GM12878 (cell line): ENCODE results near the gene SMG5. TPM values are rescaled to one million over a fixed set of nuclear protein-coding genes. Genes with fewer than 3 reads are reported as not detected.

Experiments
- CBFB ChIP-seq: IDR thresholded peaks from 2 replicates; pipeline ENCODE4 v1.6.1; 2016; ENCODE audit warnings: antibody characterized with exemption, low read depth
- CBX5 ChIP-seq: sonication (generic); IDR thresholded peaks from 2 replicates; pipeline ENCODE4 v1.6.1; 2016; ENCODE audit warnings: low read depth, moderate library complexity, mild to moderate bottlenecking, inconsistent platforms
- FOXM1 ChIP-seq: IDR thresholded peaks from 2 replicates; pipeline ENCODE4 v1.6.1; 2012; ENCODE audit warnings: low read depth, mild to moderate bottlenecking, inconsistent platforms, low read length, moderate library complexity
- GABPA ChIP-seq: IDR thresholded peaks from 2 replicates; pipeline ENCODE4 v1.6.1; 2014; ENCODE audit warnings: antibody characterized with exemption, low read depth, mild to moderate bottlenecking, inconsistent platforms
- IRF5 ChIP-seq: fragments of 450-650 bp; IDR thresholded peaks from 2 replicates; pipeline ENCODE4 v1.6.1; 2017; ENCODE audit warnings: borderline replicate concordance
- LARP7 ChIP-seq: fragments of 450-650 bp; IDR thresholded peaks from 2 replicates; pipeline ENCODE4 v1.6.1; 2017; ENCODE audit warnings: mild to moderate bottlenecking
- MEF2A ChIP-seq: IDR thresholded peaks from 2 replicates; pipeline ENCODE4 v1.6.1; 2011; ENCODE audit warnings: low read depth, mild to moderate bottlenecking, low read length, moderate library complexity; ENCODE audit not compliant: insufficient read depth
- NBN ChIP-seq: fragments of 450-650 bp; IDR thresholded peaks from 2 replicates; pipeline ENCODE4 v1.6.1; 2016
- NFXL1 ChIP-seq: fragments of 450-650 bp; IDR thresholded peaks from 2 replicates; pipeline ENCODE4 v1.6.1; 2017; ENCODE audit warnings: antibody characterized with exemption, mild to moderate bottlenecking, borderline replicate concordance
- NFYA ChIP-seq: IDR thresholded peaks from 2 replicates; pipeline ENCODE4 v1.6.1; 2011; ENCODE audit warnings: low read depth, mild to moderate bottlenecking, low read length, improper control_type of control experiment, borderline replicate concordance
- RUNX3 ChIP-seq: IDR thresholded peaks from 2 replicates; pipeline ENCODE4 v1.6.1; 2012; ENCODE audit warnings: low read length, inconsistent platforms
- SREBF2 ChIP-seq: IDR thresholded peaks from 2 replicates; pipeline ENCODE4 v1.6.1; 2012; ENCODE audit warnings: mild to moderate bottlenecking, low read length
- TCF3 ChIP-seq: IDR thresholded peaks from 2 replicates; pipeline ENCODE4 v1.6.1; 2012; ENCODE audit warnings: low read depth, mild to moderate bottlenecking, low read length, borderline replicate concordance; ENCODE audit not compliant: insufficient read depth
- ZBTB33 ChIP-seq: fragments of 450-650 bp; IDR thresholded peaks from 2 replicates; pipeline ENCODE4 v1.6.1; 2017; ENCODE audit warnings: mild to moderate bottlenecking
- ZNF622 ChIP-seq: fragments of 450-650 bp; IDR thresholded peaks from 2 replicates; pipeline ENCODE4 v1.6.1; 2017; ENCODE audit warnings: mild to moderate bottlenecking, inconsistent platforms
- polyA plus RNA-seq, 11 experiments: library from polyadenylated mRNA; depleted of rRNA in 4 of 11; unstranded in 6 of 11; stranded (reverse) in 5 of 11; fragments of >200 nt; fragmentation: Nextera tagmentation in 4 of 11; fragmentation: Illumina TruSeq in 1 of 11; extraction: Ambion mirVana in 4 of 11; extraction: Trizol in 1 of 11; gene quantifications; 1 replicate in 1 of 11; 2 replicates in 10 of 11; pipeline versions ENCODE4 v1.2.1 to v1.2.3, GENCODE V29; 2011 to 2016; ENCODE audit warnings: inconsistent platforms in 2 of 11, missing spikeins in 2 of 11, low read depth in 1 of 11
- total RNA-seq, 4 experiments: library from RNA; depleted of rRNA in 3 of 4; stranded (reverse); fragments of >200 nt in 3 of 4; fragmentation: Illumina TruSeq in 1 of 4; extraction: Trizol in 1 of 4; gene quantifications; 2 replicates each; pipeline versions ENCODE4 v1.2.1 to v1.2.3, GENCODE V29; 2013 to 2021
- TF ChIP-seq, protein P1 (sequence below): fragments of 450-650 bp; IDR thresholded peaks from 2 replicates; pipeline ENCODE4 v1.6.1; 2016; ENCODE audit warnings: mild to moderate bottlenecking
- TF ChIP-seq, protein P2 (sequence below): IDR thresholded peaks from 2 replicates; pipeline ENCODE4 v1.6.1; 2012; ENCODE audit warnings: mild to moderate bottlenecking, low read depth, low read length
- TF ChIP-seq, protein P3 (sequence below): fragments of 150-350 bp; IDR thresholded peaks from 2 replicates; pipeline ENCODE4 v1.6.1; 2014; ENCODE audit warnings: mild to moderate bottlenecking, low read depth, low read length

SMG5 gene
- total and polyA plus RNA-seq, 10 of the 15 experiments (the other 5 are each of a cell fraction or from before 2014, with no cell fraction given) = 0.76 to 61.5 (median 48.8) TPM

GRCh38 chr1:156295391-156295947 is 12.8 kb upstream of the SMG5 start, which contains the start of gene GLMP (continued):
- TF ChIP-seq, protein P1, sequence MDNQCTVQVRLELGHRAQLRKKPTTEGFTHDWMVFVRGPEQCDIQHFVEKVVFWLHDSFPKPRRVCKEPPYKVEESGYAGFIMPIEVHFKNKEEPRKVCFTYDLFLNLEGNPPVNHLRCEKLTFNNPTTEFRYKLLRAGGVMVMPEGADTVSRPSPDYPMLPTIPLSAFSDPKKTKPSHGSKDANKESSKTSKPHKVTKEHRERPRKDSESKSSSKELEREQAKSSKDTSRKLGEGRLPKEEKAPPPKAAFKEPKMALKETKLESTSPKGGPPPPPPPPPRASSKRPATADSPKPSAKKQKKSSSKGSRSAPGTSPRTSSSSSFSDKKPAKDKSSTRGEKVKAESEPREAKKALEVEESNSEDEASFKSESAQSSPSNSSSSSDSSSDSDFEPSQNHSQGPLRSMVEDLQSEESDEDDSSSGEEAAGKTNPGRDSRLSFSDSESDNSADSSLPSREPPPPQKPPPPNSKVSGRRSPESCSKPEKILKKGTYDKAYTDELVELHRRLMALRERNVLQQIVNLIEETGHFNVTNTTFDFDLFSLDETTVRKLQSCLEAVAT = 0 out of 2 replicates have a peak, but pooled peaks have one; percentile 17
- TF ChIP-seq TCF3 = no peak
- TF ChIP-seq NFYA = no peak
- TF ChIP-seq ZBTB33 = no peak
- TF ChIP-seq, protein P2, sequence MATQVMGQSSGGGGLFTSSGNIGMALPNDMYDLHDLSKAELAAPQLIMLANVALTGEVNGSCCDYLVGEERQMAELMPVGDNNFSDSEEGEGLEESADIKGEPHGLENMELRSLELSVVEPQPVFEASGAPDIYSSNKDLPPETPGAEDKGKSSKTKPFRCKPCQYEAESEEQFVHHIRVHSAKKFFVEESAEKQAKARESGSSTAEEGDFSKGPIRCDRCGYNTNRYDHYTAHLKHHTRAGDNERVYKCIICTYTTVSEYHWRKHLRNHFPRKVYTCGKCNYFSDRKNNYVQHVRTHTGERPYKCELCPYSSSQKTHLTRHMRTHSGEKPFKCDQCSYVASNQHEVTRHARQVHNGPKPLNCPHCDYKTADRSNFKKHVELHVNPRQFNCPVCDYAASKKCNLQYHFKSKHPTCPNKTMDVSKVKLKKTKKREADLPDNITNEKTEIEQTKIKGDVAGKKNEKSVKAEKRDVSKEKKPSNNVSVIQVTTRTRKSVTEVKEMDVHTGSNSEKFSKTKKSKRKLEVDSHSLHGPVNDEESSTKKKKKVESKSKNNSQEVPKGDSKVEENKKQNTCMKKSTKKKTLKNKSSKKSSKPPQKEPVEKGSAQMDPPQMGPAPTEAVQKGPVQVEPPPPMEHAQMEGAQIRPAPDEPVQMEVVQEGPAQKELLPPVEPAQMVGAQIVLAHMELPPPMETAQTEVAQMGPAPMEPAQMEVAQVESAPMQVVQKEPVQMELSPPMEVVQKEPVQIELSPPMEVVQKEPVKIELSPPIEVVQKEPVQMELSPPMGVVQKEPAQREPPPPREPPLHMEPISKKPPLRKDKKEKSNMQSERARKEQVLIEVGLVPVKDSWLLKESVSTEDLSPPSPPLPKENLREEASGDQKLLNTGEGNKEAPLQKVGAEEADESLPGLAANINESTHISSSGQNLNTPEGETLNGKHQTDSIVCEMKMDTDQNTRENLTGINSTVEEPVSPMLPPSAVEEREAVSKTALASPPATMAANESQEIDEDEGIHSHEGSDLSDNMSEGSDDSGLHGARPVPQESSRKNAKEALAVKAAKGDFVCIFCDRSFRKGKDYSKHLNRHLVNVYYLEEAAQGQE = no peak
- no peak for TF ChIP-seq NFXL1
- TF ChIP-seq LARP7 = 0 out of 2 replicates have a peak, but pooled peaks have one; percentile 43
- TF ChIP-seq, protein P3, sequence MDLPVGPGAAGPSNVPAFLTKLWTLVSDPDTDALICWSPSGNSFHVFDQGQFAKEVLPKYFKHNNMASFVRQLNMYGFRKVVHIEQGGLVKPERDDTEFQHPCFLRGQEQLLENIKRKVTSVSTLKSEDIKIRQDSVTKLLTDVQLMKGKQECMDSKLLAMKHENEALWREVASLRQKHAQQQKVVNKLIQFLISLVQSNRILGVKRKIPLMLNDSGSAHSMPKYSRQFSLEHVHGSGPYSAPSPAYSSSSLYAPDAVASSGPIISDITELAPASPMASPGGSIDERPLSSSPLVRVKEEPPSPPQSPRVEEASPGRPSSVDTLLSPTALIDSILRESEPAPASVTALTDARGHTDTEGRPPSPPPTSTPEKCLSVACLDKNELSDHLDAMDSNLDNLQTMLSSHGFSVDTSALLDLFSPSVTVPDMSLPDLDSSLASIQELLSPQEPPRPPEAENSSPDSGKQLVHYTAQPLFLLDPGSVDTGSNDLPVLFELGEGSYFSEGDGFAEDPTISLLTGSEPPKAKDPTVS = no peak
- TF ChIP-seq GABPA = no peak
- TF ChIP-seq RUNX3 = 0 out of 2 replicates have a peak, but pooled peaks have one; percentile 12
- TF ChIP-seq MEF2A = no peak
- no peak for TF ChIP-seq CBX5
- TF ChIP-seq SREBF2 = no peak
- no peak for TF ChIP-seq CBFB
- no peak for TF ChIP-seq ZNF622
- no peak for TF ChIP-seq NBN
- TF ChIP-seq IRF5 = no peak
- no peak for TF ChIP-seq FOXM1
